Left ventricle myocardium inferior (tissue), 1 donor: ENCODE data around the gene MYL10. TPM values are rescaled to one million over a fixed set of nuclear protein-coding genes. Genes with fewer than 3 reads are reported as not detected.

ENCODE experiments used
- DNase-seq: peaks from one replicate; pipeline ENCODE4 v3.0.0-alpha.2; 2020
- H3K27ac ChIP-seq: fragments of 200-600 bp; replicated peaks from 2 replicates; pipeline ENCODE4 v1.8.0; 2021
- H3K27me3 ChIP-seq: fragments of 200-600 bp; 2 replicates; pipeline ENCODE4 v1.8.0; 2021; ENCODE audit warnings: low read depth
- H3K36me3 ChIP-seq: fragments of 200-600 bp; 2 replicates; pipeline ENCODE4 v1.8.0; 2021
- H3K4me1 ChIP-seq: fragments of 200-600 bp; 2 replicates; pipeline ENCODE4 v1.8.0; 2021
- H3K4me3 ChIP-seq: fragments of 200-600 bp; 2 replicates; pipeline ENCODE4 v1.8.0; 2021; ENCODE audit warnings: mild to moderate bottlenecking, moderate library complexity
- H3K9me3 ChIP-seq: fragments of 200-600 bp; replicated peaks from 2 replicates; pipeline ENCODE4 v1.8.0; 2021
- intact Hi-C: fragments of 100-400 bp; cut with micrococcal nuclease; formaldehyde crosslinking; loops from one replicate; pipeline ENCODE4 v1.11.0; 2022
- total RNA-seq: library from RNA; stranded (reverse); fragmentation: NEBNext Ultra II Directional; extraction: Animal tissue kit (Norgen Biotek cat#: 25700); gene quantifications from one replicate; pipeline ENCODE4 v1.2.1, GENCODE V29; 2021
- TF ChIP-seq, protein P1 (sequence below): fragments of 200-600 bp; IDR thresholded peaks from 2 replicates; pipeline ENCODE4 v1.8.0; 2021; ENCODE audit warnings: antibody characterized with exemption, mild to moderate bottlenecking, borderline replicate concordance
- donor health status: DM: no; HTN: yes; CAD: no; lungs with severe emphysema.

The MYL10 gene
- total RNA-seq, 1 donor from 2014 or later = not detected

DNA sequence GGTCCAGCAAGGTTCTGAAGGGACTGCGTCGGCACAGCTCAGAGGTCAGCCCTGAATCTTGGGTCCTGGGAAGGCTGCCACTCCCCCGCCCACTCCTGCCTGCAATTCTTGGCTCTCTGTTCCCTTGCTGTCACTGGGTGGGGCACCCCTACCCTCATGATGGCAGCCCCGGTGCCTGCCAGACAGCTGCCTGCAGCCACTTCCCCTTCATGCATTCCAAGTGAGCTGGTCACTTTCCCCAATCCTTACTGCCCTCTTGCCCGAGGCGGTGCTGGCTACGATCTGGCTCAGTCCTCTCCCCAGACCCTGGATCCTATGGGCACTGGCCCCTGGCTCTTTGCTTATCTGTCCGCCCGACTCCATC, 14.2 kb downstream of the MYL10 start:
- no peak overlapping the region for H3K4me3 ChIP-seq
- H3K4me1 ChIP-seq = no peaks in the 10 kb centered on the region
- intact Hi-C loops = no loop called here
- H3K27ac ChIP-seq = no peak overlapping the region
- no peak for DNase-seq
- no peaks in the 10 kb centered on the region for H3K9me3 ChIP-seq
- TF ChIP-seq, protein P1, sequence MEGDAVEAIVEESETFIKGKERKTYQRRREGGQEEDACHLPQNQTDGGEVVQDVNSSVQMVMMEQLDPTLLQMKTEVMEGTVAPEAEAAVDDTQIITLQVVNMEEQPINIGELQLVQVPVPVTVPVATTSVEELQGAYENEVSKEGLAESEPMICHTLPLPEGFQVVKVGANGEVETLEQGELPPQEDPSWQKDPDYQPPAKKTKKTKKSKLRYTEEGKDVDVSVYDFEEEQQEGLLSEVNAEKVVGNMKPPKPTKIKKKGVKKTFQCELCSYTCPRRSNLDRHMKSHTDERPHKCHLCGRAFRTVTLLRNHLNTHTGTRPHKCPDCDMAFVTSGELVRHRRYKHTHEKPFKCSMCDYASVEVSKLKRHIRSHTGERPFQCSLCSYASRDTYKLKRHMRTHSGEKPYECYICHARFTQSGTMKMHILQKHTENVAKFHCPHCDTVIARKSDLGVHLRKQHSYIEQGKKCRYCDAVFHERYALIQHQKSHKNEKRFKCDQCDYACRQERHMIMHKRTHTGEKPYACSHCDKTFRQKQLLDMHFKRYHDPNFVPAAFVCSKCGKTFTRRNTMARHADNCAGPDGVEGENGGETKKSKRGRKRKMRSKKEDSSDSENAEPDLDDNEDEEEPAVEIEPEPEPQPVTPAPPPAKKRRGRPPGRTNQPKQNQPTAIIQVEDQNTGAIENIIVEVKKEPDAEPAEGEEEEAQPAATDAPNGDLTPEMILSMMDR = no peak
- peaks cover 60% of the 10 kb centered on the region for H3K27me3 ChIP-seq
- H3K36me3 ChIP-seq = no peaks in the 10 kb centered on the region

GRCh38 chr7:101614098-101614938, 14.8 kb downstream of the MYL10 start:
- no peaks in the 10 kb centered on the region for H3K9me3 ChIP-seq
- intact Hi-C loops = no loop called here
- H3K27me3 ChIP-seq = peaks cover 60% of the 10 kb centered on the region
- no peak overlapping the region for H3K4me3 ChIP-seq
- H3K36me3 ChIP-seq = no peaks in the 10 kb centered on the region
- H3K4me1 ChIP-seq = no peaks in the 10 kb centered on the region
- TF ChIP-seq, protein P1 = no peak
- no peak for DNase-seq
- H3K27ac ChIP-seq = no peak overlapping the region

DNA sequence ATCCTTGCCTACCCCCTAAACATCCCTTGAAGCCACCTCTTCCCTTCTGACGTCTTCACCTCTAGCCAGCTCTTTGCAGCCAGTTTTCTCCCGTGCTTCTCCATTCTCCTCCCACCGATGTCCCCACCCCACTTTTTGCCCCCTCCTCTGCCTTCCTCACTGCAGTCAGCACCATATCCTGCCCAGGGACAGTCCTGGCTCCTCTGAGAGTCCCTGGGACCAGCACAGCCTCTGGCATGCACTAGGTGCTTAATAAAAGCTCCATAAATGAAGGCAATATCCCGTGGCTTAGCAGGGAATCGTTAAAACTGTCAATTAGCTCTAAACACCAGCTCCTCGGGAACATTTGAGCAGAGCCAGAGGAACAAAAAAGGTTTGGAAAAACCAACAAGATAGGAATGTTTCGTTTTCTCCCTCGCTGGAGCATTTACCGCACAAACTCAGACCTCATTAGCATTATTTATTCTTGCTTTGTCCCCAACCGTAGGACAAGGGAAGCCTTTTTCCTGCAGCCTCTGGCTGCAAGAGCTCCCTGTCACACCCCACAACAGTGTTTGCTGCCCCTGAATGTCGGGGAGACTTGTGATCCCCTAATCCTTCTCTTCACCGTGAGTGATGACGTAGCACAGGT, 16.1 kb downstream of the MYL10 start:
- TF ChIP-seq, protein P1 = no peak
- no peak overlapping the region for H3K4me3 ChIP-seq
- no peaks in the 10 kb centered on the region for H3K4me1 ChIP-seq
- DNase-seq = no peak
- intact Hi-C loops = no loop called here
- H3K36me3 ChIP-seq = no peaks in the 10 kb centered on the region
- peaks cover 56% of the 10 kb centered on the region for H3K27me3 ChIP-seq
- no peaks in the 10 kb centered on the region for H3K9me3 ChIP-seq
- no peak overlapping the region for H3K27ac ChIP-seq

DNA sequence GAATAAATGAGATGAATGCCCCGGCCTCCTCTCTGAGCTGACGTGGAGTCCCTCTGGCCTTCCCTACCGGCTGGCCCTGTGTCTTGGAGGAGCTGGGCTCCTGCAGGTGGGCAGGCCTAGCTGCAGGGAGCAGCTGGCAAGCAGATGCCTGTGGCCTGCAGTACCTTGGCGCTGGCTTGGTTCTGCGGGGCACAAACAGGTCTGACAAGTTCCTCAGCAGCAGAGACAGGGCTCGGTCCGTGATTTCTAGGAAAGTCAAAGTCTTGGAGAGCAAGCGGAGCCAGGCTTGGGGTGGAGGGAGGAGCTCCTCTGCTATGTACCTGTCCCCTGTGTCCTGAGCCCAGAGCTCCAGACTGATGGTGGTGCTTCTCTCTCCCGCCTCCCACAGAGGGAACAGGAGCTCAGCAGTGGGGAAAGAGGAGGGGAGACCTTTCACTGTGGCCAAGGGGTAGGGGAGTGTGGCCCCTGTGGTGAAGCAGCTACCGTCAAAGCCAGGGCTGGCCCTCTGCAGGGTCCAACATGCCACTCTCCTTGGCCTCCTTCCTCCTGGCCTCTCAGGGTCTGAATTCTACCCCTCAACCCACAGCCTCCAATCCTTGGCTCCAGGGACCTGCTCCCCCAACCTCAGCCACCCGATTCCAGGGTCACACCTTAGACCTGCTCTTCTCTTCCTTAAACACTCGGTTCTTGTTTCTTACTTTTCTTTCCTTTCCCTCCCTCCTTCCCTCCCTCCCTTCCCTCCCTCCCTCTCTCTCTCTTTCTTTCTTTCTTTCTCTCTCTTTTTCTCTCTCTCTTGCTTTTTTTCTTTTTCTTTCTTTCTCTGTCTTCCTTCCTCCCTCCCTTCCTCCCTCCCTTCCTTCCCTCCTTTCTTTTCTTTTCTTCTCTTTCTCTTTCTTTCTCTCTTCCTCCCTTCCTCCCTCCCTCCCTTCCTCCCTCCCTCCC, 20.1 kb downstream of the MYL10 start:
- Histone ChIP-seq H3K27ac (no peak overlapping the region), H3K27me3 (peaks cover 17% of the 10 kb centered on the region), H3K4me3 (no peak overlapping the region), H3K9me3 (no peaks in the 10 kb centered on the region), H3K4me1 (no peaks in the 10 kb centered on the region), H3K36me3 (no peaks in the 10 kb centered on the region)
- intact Hi-C loops = no loop called here
- DNase-seq = no peak
- TF ChIP-seq, protein P1 = no peak

GRCh38 chr7:101606498-101606923, 22.6 kb downstream of the MYL10 start:
- peaks cover 6% of the 10 kb centered on the region for H3K4me1 ChIP-seq
- intact Hi-C loops = no loop called here
- DNase-seq = no peak
- TF ChIP-seq, protein P1 = no peak
- H3K4me3 ChIP-seq = no peak overlapping the region
- no peak overlapping the region for H3K27ac ChIP-seq
- H3K36me3 ChIP-seq = no peaks in the 10 kb centered on the region
- H3K9me3 ChIP-seq = no peaks in the 10 kb centered on the region
- H3K27me3 ChIP-seq = peaks cover 20% of the 10 kb centered on the region
